UCSD-AML1 (cell line): ENCODE measurements around the gene ABCC4.
A peak's percentile ranks its signal among the peaks of the same experiment; 100 is the strongest.

Source experiments
- DNase-seq: peaks from one replicate; lab custom pipeline; 2025; ENCODE audit not compliant: unreplicated experiment; lab: John Stamatoyannopoulos, UW

ABCC4 gene

GRCh38 chr13:95120650-95121049 lies 180.6 kb downstream of the ABCC4 start:
- no peak for DNase-seq

GRCh38 chr13:95118541-95119324 lies 182.5 kb downstream of the ABCC4 start:
- DNase-seq, result no peak

- no peak for DNase-seq
Measured at GRCh38 chr13:95117092-95117491, 184.2 kb downstream of the ABCC4 start.

GRCh38 chr13:95115525-95115924 lies 185.7 kb downstream of the ABCC4 start:
- no peak for DNase-seq

- DNase-seq, result no peak
Measured at GRCh38 chr13:95113601-95114000, 187.7 kb downstream of the ABCC4 start.

GRCh38 chr13:95112883-95113282 lies 188.4 kb downstream of the ABCC4 start:
- DNase-seq, result no peak

GRCh38 chr13:95111608-95112007 lies 189.6 kb downstream of the ABCC4 start:
- no peak for DNase-seq

GRCh38 chr13:95106562-95106961 lies 194.7 kb downstream of the ABCC4 start:
- DNase-seq, result no peak

- no peak for DNase-seq
Measured at GRCh38 chr13:95100525-95101433, 200.5 kb downstream of the ABCC4 start.

GRCh38 chr13:95099541-95099940 lies 201.7 kb downstream of the ABCC4 start:
- no peak for DNase-seq

GRCh38 chr13:95098916-95099315 lies 202.3 kb downstream of the ABCC4 start:
- no peak for DNase-seq

- DNase-seq, result no peak
Measured at GRCh38 chr13:95091755-95092154, 209.5 kb downstream of the ABCC4 start.

GRCh38 chr13:95087746-95088305 lies 213.4 kb downstream of the ABCC4 start:
- peak; percentile 24 for DNase-seq

GRCh38 chr13:95086761-95087160 lies 214.5 kb downstream of the ABCC4 start:
- DNase-seq, result no peak

- DNase-seq, result no peak
Measured at GRCh38 chr13:95083758-95084157, 217.5 kb downstream of the ABCC4 start.

GRCh38 chr13:95083066-95083465 lies 218.2 kb downstream of the ABCC4 start:
- DNase-seq, result no peak

- DNase-seq, result no peak
Measured at GRCh38 chr13:95075506-95075905, 225.7 kb downstream of the ABCC4 start.

GRCh38 chr13:95074820-95075219 lies 226.4 kb downstream of the ABCC4 start:
- DNase-seq, result no peak

- DNase-seq, result no peak
Measured at GRCh38 chr13:95073747-95074311, 227.4 kb downstream of the ABCC4 start.

- no peak for DNase-seq
Measured at GRCh38 chr13:95067303-95067702, 233.9 kb downstream of the ABCC4 start.

- DNase-seq, result no peak
Measured at GRCh38 chr13:95060014-95060519, 241.2 kb downstream of the ABCC4 start.
